ENCODE measurements around the gene PITPNM2.

PITPNM2 gene

DNA sequence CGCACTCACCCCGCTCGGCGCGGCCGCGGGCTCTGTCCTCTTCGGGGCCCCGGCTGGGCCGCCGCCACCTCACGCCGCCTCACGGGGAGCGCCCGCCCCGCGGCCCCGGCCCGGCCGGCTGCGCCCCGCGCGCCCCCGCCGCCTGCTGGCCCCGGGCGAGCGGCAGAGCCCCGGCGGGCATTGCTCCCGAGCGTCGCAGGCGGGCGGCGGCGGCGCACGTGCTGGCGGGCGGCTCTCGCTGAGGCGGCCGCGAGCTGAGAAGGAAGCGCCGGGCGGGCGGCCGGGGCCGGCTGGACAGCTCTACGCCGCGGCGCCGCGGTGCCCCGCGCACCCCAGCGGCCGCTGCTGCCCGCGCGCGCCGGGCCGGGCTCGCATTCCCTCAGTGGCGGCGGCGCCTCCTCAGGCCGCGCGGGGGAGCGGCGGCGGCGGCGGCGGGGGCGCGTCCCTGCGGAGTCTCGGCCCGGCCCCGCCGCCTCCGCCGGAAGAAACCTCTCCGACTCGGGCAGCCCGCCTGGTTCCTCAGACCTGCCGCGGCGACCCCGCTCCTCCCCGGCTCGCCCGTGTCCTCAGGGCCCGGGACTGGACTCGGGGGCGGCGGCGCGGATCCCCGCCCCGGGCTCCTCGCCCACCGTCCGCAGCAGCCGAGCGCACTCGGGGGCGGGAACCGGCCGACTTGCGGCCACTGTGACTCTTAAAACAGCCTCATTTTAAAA, at the start of gene PITPNM2:
Gene PITPNM2, minus strand, starts transcription at position 347 of the 713 bp plus-strand sequence. CDS start 116,500 bp downstream, outside the sequence.
- no peaks in the 10 kb centered on the region for H3K79me2 ChIP-seq (ENCODE audit: insufficient read depth, low read depth)
- no peak for TF ChIP-seq CTCF (conservative IDR thresholded peaks at IDR 0.05; ENCODE audit: low read depth, low read length)
- H2AFZ ChIP-seq (ENCODE audit: low read depth), result peak within 1 kb of the TSS; percentile 47; the same call in 1 of the 2 replicates
- H3K36me3 ChIP-seq (ENCODE audit: insufficient read depth), result no peaks in the 10 kb centered on the region
- no peak within 1 kb of the TSS for H3K4me3 ChIP-seq (IDR thresholded peaks at IDR 0.05; ENCODE audit: insufficient read depth, low read depth, low read length)
- H3K4me2 ChIP-seq, result peak within 1 kb of the TSS; percentile 48; the same call in 1 of the 2 replicates
- no peak within 1 kb of the TSS; the same call in 1 of the 2 replicates for H3K9ac ChIP-seq
- no peak within 1 kb of the TSS for H3K27ac ChIP-seq
- H4K20me1 ChIP-seq (ENCODE audit: insufficient read depth), result no peaks in the 10 kb centered on the region
- H3K27me3 ChIP-seq (ENCODE audit: insufficient read depth, low read depth), result no peaks in the 10 kb centered on the region
- no peaks in the 10 kb centered on the region for H3K4me1 ChIP-seq (ENCODE audit: low read depth, poor library complexity, severe bottlenecking)

DNA sequence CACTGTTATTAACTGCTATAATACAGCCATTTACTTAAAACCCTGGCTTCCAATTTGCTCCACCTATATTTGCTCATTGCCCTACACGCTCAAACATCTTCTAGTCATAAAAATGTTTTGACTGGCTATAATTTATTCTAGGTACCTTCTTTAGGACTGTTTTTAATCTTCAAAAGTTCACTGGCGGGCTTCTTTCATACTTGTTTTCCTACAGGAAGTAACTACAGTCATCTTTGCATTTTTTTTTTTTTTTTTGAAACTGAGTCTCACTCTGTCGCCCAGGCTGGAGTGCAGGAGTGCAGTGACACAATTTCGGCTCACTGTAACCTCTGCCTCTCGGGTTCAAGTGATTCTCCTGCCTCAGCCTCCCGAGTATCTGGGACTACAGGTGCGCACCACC, 49.5 kb upstream of the PITPNM2 start:
- H3K36me3 ChIP-seq (ENCODE audit: insufficient read depth), result no peaks in the 10 kb centered on the region
- H3K27me3 ChIP-seq (ENCODE audit: insufficient read depth, low read depth), result no peaks in the 10 kb centered on the region
- H3K27ac ChIP-seq, result no peak overlapping the region
- no peak overlapping the region for H3K4me3 ChIP-seq (IDR thresholded peaks at IDR 0.05; ENCODE audit: insufficient read depth, low read depth, low read length)
- H3K79me2 ChIP-seq (ENCODE audit: insufficient read depth, low read depth), result no peaks in the 10 kb centered on the region
- TF ChIP-seq CTCF (conservative IDR thresholded peaks at IDR 0.05; ENCODE audit: low read depth, low read length), result no peak
- no peak overlapping the region for H3K4me2 ChIP-seq
- H3K4me1 ChIP-seq (ENCODE audit: low read depth, poor library complexity, severe bottlenecking), result no peaks in the 10 kb centered on the region
- no peaks in the 10 kb centered on the region for H4K20me1 ChIP-seq (ENCODE audit: insufficient read depth)
- H3K9ac ChIP-seq, result no peak overlapping the region
- H2AFZ ChIP-seq (ENCODE audit: low read depth), result no peak overlapping the region

DNA sequence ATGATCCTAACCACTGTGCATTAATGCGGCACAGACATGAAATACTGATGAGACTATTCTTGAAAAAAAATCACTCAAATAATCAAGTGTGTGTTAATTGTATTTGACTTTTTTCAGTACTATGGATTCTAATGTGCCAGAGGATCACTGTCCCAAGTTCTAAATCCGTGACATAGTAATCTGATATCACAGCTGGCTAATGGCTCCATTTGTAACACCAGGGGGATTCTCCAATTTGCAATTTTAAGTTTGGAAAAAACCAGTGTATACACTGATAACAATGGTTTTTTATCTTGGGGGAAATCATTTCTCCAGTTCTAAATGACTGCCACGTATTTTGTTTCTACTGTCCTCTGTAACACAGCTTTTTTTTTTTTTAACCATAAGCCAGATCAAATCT, 49.0 kb upstream of the PITPNM2 start:
- Histone ChIP-seq H3K27me3 (ENCODE audit: insufficient read depth, low read depth) (no peaks in the 10 kb centered on the region), H3K9ac (no peak overlapping the region), H3K4me2 (no peak overlapping the region), H3K27ac (no peak overlapping the region), H3K4me1 (ENCODE audit: low read depth, poor library complexity, severe bottlenecking) (no peaks in the 10 kb centered on the region), H3K36me3 (ENCODE audit: insufficient read depth) (no peaks in the 10 kb centered on the region), H2AFZ (ENCODE audit: low read depth) (no peak overlapping the region), H3K4me3 (IDR thresholded peaks at IDR 0.05; ENCODE audit: insufficient read depth, low read depth, low read length) (no peak overlapping the region), H3K79me2 (ENCODE audit: insufficient read depth, low read depth) (no peaks in the 10 kb centered on the region), H4K20me1 (ENCODE audit: insufficient read depth) (no peaks in the 10 kb centered on the region)
- TF ChIP-seq CTCF (conservative IDR thresholded peaks at IDR 0.05; ENCODE audit: low read depth, low read length), result no peak

- Histone ChIP-seq H2AFZ (ENCODE audit: low read depth) (no peak overlapping the region), H3K9ac (no peak overlapping the region), H3K27me3 (ENCODE audit: insufficient read depth, low read depth) (no peaks in the 10 kb centered on the region), H3K27ac (no peak overlapping the region), H3K4me2 (no peak overlapping the region), H3K36me3 (ENCODE audit: insufficient read depth) (no peaks in the 10 kb centered on the region), H3K4me1 (ENCODE audit: low read depth, poor library complexity, severe bottlenecking) (no peaks in the 10 kb centered on the region), H3K79me2 (ENCODE audit: insufficient read depth, low read depth) (no peaks in the 10 kb centered on the region), H4K20me1 (ENCODE audit: insufficient read depth) (no peaks in the 10 kb centered on the region), H3K4me3 (IDR thresholded peaks at IDR 0.05; ENCODE audit: insufficient read depth, low read depth, low read length) (no peak overlapping the region)
- no peak for TF ChIP-seq CTCF (conservative IDR thresholded peaks at IDR 0.05; ENCODE audit: low read depth, low read length)
Observed at GRCh38 chr12:123187637-123188036, 36.7 kb upstream of the PITPNM2 start.
